ENCODE results near the gene ROR1.

DNA sequence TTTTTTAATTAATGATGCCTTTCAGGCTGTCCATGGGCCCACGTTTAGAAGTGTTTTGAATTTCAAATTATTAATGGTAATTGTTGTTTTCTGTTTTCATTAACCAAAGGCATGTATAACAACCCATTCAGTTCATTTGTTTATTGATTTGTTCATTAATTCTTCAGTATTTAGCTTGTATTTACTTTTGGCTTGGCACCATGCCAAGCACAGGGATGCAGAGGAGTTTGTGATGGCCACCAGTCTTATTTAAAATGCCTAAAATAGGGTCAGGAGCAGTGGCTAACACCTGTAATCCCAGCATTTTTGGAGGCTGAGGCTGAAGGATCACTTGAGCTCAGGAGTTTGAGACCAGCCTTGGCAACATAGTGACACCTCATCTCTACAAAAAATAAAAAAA lies 75.3 kb downstream of the ROR1 start:
- TF ChIP-seq, protein P1, sequence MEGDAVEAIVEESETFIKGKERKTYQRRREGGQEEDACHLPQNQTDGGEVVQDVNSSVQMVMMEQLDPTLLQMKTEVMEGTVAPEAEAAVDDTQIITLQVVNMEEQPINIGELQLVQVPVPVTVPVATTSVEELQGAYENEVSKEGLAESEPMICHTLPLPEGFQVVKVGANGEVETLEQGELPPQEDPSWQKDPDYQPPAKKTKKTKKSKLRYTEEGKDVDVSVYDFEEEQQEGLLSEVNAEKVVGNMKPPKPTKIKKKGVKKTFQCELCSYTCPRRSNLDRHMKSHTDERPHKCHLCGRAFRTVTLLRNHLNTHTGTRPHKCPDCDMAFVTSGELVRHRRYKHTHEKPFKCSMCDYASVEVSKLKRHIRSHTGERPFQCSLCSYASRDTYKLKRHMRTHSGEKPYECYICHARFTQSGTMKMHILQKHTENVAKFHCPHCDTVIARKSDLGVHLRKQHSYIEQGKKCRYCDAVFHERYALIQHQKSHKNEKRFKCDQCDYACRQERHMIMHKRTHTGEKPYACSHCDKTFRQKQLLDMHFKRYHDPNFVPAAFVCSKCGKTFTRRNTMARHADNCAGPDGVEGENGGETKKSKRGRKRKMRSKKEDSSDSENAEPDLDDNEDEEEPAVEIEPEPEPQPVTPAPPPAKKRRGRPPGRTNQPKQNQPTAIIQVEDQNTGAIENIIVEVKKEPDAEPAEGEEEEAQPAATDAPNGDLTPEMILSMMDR (IDR thresholded peaks at IDR 0.05), result no peak
- no peak for TF ChIP-seq POLR2A (IDR thresholded peaks at IDR 0.05)
- no peak for TF ChIP-seq EP300 (IDR thresholded peaks at IDR 0.05)
